COLO668 (cell line): Measurements from ENCODE around the gene TAS1R1.

Experiments
- DNase-seq: peaks from one replicate; lab custom pipeline; 2025; ENCODE audit not compliant: unreplicated experiment; lab: John Stamatoyannopoulos, UW

The TAS1R1 gene

GRCh38 chr1:6570987-6571386, 15.9 kb downstream of the TAS1R1 start:
- DNase-seq = no peak

GRCh38 chr1:6572653-6573383, 17.7 kb downstream of the TAS1R1 start:
- DNase-seq = no peak

DNA sequence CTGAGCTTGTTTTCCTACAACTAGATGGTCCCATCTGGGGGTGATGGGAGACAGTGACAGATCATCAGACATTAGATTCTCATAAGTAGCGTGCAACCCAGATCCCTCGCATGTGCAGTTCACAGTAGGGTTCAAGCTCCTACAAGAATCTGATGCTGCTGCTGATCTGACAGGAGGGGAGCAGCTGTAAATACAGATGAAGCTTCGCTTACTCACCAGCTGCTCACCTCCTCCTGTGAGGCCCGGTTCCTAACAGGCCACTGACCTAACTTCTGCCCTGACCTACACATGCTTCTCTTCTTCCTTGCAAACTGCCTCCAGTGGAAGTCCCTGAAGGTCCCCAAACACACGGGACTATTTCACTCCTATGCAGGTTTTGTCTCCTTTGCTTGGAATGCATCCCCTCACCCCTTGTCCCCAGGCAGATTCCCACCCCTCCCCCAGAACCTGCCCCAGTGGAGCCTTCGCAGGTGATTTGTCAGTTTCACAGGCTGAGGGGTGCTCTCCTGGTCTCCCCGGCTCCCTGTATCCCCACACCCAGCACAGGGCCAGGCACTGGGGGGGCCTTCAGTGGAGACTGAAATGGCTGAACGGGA, 19.0 kb downstream of the TAS1R1 start:
- DNase-seq = no peak

GRCh38 chr1:6574818-6575217, 19.7 kb downstream of the TAS1R1 start:
- no peak for DNase-seq

GRCh38 chr1:6577831-6578525, 22.9 kb downstream of the TAS1R1 start:
- DNase-seq = no peak

DNA sequence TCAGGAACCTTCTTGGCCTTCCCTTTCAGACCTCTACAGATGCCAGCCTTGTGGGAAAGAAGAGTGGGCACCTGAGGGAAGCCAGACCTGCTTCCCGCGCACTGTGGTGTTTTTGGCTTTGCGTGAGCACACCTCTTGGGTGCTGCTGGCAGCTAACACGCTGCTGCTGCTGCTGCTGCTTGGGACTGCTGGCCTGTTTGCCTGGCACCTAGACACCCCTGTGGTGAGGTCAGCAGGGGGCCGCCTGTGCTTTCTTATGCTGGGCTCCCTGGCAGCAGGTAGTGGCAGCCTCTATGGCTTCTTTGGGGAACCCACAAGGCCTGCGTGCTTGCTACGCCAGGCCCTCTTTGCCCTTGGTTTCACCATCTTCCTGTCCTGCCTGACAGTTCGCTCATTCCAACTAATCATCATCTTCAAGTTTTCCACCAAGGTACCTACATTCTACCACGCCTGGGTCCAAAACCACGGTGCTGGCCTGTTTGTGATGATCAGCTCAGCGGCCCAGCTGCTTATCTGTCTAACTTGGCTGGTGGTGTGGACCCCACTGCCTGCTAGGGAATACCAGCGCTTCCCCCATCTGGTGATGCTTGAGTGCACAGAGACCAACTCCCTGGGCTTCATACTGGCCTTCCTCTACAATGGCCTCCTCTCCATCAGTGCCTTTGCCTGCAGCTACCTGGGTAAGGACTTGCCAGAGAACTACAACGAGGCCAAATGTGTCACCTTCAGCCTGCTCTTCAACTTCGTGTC, 23.7 kb downstream of the TAS1R1 start:
- DNase-seq = no peak

GRCh38 chr1:6579374-6580118, 24.4 kb downstream of the TAS1R1 start, which contains the start of gene ZBTB48:
TSS of gene ZBTB48 (plus strand) at chr1:6579994. CDS start at chr1:6580610, 616 bp downstream.
- DNase-seq = peak; percentile 100

DNA sequence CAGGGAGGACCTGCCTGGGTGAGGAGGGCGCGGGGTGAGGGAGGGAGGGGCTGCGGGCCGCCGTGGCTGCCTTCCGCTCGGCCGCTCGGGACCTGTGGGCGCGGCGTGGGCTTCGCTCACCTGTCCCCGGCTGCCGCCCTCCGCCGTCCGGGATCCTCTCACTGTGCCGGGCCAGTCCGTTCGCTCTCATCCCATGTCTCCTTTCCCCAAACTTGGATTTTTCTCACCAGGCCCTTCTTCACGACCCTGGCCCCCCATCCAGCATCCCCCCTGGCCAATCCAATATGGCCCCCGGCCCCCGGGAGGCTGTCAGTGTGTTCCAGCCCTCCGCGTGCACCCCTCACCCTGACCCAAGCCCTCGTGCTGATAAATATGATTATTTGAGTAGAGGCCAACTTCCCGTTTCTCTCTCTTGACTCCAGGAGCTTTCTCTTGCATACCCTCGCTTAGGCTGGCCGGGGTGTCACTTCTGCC, 25.0 kb downstream of the TAS1R1 start:
- DNase-seq = no peak

GRCh38 chr1:6580593-6581409, 25.7 kb downstream of the TAS1R1 start:
- no peak for DNase-seq

- DNase-seq = peak; percentile 89
Measured at GRCh38 chr1:6581561-6582305, 26.6 kb downstream of the TAS1R1 start.

DNA sequence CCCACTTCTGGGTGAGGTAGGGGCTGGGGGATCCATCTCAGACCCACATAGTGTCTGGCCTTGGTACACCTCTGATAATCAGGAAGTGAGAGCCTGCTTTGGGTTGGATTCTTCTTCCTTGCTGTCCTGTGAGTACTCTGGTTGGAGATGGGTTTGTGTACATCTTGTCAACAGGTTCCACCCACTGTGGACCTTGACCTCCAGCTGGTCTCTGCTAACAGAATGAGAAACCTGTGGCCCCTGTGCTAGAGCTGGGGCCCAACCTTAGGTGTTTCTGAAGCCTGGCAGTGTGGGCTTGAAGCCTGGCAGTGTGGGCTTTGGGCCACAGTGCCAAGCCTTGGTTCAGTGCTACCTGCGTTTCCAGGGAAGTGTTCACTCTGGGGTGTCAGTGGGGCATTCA, 27.3 kb downstream of the TAS1R1 start:
- DNase-seq = peak; percentile 97

DNA sequence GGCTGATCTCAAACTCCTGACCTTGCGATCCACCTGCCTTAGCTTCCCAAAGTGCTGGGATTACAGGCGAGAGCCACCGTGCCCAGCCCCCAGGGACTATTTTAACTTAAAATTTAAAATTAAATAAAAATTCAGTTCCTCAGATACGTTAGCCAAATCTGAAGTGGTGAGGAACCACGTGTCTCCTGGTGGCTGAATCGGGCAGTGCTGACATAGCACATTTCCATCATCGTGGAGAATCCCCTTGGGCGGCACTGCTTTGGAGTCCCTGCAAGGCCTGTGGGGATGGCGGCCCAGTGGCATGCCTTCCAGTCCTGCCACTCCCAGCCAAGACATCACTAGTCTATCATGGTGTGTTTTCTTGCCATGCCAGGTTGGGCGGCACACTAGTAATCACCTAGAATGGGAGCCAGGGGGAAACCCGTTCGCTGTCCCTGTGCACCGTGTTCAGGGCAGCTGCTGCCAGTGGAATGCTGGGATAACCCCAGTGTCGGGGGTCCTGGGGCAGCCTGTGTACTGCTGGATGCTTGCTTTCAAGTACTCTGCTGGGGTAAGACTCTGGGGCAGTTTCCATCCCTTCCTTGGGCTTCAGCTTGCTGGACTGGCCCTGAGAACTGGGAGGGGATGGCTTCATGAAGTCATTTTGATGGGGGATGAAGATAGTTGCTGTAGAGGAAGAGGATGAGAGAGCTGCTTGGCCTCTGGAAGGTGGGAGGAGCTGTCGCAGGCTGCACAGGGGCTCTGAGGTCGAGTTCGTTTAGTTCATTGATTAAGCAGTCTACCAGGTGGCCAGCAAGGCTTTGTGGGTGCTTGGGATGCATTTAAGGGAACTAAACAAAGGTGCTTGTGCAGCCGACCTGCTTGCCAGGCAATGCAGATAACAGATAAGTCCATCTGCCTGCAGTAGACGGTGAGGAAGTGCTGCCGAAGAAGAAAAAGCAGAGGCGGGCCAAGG, 29.3 kb downstream of the TAS1R1 start:
- no peak for DNase-seq

GRCh38 chr1:6585081-6585722, 30.1 kb downstream of the TAS1R1 start:
- DNase-seq = no peak

DNA sequence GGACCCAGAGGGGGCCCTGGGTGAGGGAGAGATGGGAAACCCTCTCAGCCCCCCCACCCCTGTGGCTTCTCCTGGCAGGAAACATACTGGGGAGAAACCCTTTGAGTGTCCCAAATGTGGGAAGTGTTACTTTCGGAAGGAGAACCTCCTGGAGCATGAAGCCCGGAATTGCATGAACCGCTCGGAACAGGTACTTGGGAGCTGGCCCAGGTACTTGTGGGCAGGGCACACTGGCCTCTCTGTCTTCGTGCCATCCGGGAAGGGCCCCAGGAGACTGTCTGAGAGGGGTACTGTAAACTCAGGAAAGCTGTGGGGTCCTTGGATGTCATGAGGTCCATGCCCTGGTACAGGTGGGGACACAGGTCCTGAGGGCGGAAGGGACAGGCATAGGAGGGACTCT, 30.7 kb downstream of the TAS1R1 start:
- DNase-seq = no peak

GRCh38 chr1:6586404-6586816, 31.3 kb downstream of the TAS1R1 start:
- DNase-seq = no peak

- no peak for DNase-seq
Measured at GRCh38 chr1:6587261-6588005, 32.3 kb downstream of the TAS1R1 start.
